Left colon (tissue), 2 donors: ENCODE measurements around the gene UCKL1. TPM values are rescaled to one million over a fixed set of nuclear protein-coding genes. Genes with fewer than 3 reads are reported as not detected.

ENCODE experiments used
- microRNA-seq, 2 donors: library from miRNA; unstranded; fragments of <30 nt; microRNA quantifications; one replicate each; pipeline versions ENCODE4 v1.1.0 to v1.2.0, GENCODE V29; 2020
- total RNA-seq, 2 donors: library from RNA; stranded (reverse); fragmentation: NEBNext Ultra II Directional; extraction: Animal tissue kit (Norgen Biotek cat#: 25700); gene quantifications; one replicate each; pipeline ENCODE4 v1.2.1, GENCODE V29; 2021
- donor health status: DM: no; HTN: no; CAD: no.
- donor health status: DM: yes; HTN: yes; CAD: no.

The UCKL1 gene
- total RNA-seq, 2 donors from 2014 or later, result 41.7 to 44.8 TPM

Small RNA genes within 50 kb of the gene (microRNA-seq; reads per million reads assigned to microRNA genes)
- gene MIR1914 (0 to 4.1 reads per million in 2 donors), gene MIR647 (0 reads per million in 2 donors), gene MIR941-1 (0 reads per million in 2 donors), gene MIR941-2 (0 reads per million in 2 donors), gene MIR941-3 (0 reads per million in 2 donors), gene MIR941-4 (0 reads per million in 2 donors), gene MIR941-5 (0 reads per million in 2 donors)

Other genes starting within 250 kb of the UCKL1 start
- gene ARFRP1, start 248.4 kb downstream of the UCKL1 start, total RNA-seq, result 10 to 100 TPM; 52.2 to 69.5 TPM
- gene ZGPAT, start 248.4 kb downstream of the UCKL1 start, total RNA-seq, result 10 to 100 TPM; 31.4 to 32.4 TPM
- gene LIME1, start 219.8 kb downstream of the UCKL1 start, total RNA-seq, result 10 to 100 TPM; 11.1 to 13.4 TPM
- 10 to 100 TPM; 41.2 to 48.0 TPM for gene SLC2A4RG, start 216.6 kb downstream of the UCKL1 start, total RNA-seq
- 1 to 10 TPM; 3.0 to 5.6 TPM for gene ZBTB46, start 125.2 kb downstream of the UCKL1 start, total RNA-seq
- not detected for gene ABHD16B, start 94.9 kb downstream of the UCKL1 start, total RNA-seq
- 10 to 100 TPM; 49.5 to 58.5 TPM for gene TPD52L2, start 91.1 kb downstream of the UCKL1 start, total RNA-seq
- gene DNAJC5, start 61.3 kb downstream of the UCKL1 start, total RNA-seq, result 10 to 100 TPM; 55.3 to 79.4 TPM
- 1 to 10 TPM; 1.3 to 2.9 TPM for gene ZNF512B, start 13.5 kb upstream of the UCKL1 start, total RNA-seq
- 1 to 10 TPM; 5.8 to 9.5 TPM for gene SAMD10, start 23.2 kb upstream of the UCKL1 start, total RNA-seq
- 10 to 100 TPM; 51.7 to 51.8 TPM for gene PRPF6, start 24.7 kb upstream of the UCKL1 start, total RNA-seq
- 1 to 10 TPM in 1 of 2 donors, under 1 TPM in 1; 0.67 to 1.7 TPM for gene C20orf204, start 79.8 kb upstream of the UCKL1 start, total RNA-seq
- 1 to 10 TPM; 8.9 to 9.1 TPM for gene SOX18, start 93.2 kb upstream of the UCKL1 start, total RNA-seq
- 1 to 10 TPM; 7.9 to 9.9 TPM for gene TCEA2, start 106.8 kb upstream of the UCKL1 start, total RNA-seq
- 1 to 10 TPM; 3.4 to 5.9 TPM for gene RGS19, start 123.1 kb upstream of the UCKL1 start, total RNA-seq
- gene OPRL1, start 123.7 kb upstream of the UCKL1 start, total RNA-seq, result under 1 TPM; 0.15 to 0.17 TPM
- gene LKAAEAR1, start 128.0 kb upstream of the UCKL1 start, total RNA-seq, result not detected
- not detected for gene NPBWR2, start 151.1 kb upstream of the UCKL1 start, total RNA-seq
- gene MYT1, start 208.0 kb upstream of the UCKL1 start, total RNA-seq, result under 1 TPM; 0.06 to 0.11 TPM